Measurements from ENCODE around the gene ENOPH1.

Gene ENOPH1

GRCh38 chr4:82508806-82509428 is 78.5 kb downstream of the ENOPH1 start:
- DNase-seq (ENCODE audit: low spot score), result no peak

- DNase-seq (ENCODE audit: low spot score), result no peak
Measured at GRCh38 chr4:82510216-82510615, 79.8 kb downstream of the ENOPH1 start.

Measured in CD4-positive, alpha-beta T cell treated with Interleukin-15 for 4 hours (primary cell).